HFFc6 (cell line): ENCODE measurements around the gene TRIM9. TPM values are rescaled to one million over a fixed set of nuclear protein-coding genes. Genes with fewer than 3 reads are reported as not detected.
A peak's percentile ranks its signal among the peaks of the same experiment; 100 is the strongest.

ENCODE experiments used
- DNase-seq: peaks from one replicate; pipeline ENCODE4 v3.0.0-alpha.2; 2018
- H3K27ac Mint-ChIP-seq: 2 replicates; pipeline ENCODE4 v1.8.0; 2020; ENCODE audit warnings: mild to moderate bottlenecking, mixed read lengths
- H3K27me3 Mint-ChIP-seq: 2 replicates; pipeline ENCODE4 v1.8.0; 2021; ENCODE audit warnings: mild to moderate bottlenecking, moderate library complexity, mixed read lengths; ENCODE audit not compliant: insufficient read depth
- H3K36me3 Mint-ChIP-seq: 2 replicates; pipeline ENCODE4 v1.8.0; 2021; ENCODE audit warnings: low read depth, mixed read lengths
- H3K4me1 Mint-ChIP-seq: 2 replicates; pipeline ENCODE4 v1.8.0; 2020; ENCODE audit warnings: low read depth, mixed read lengths
- H3K4me3 Mint-ChIP-seq: 2 replicates; pipeline ENCODE4 v1.8.0; 2020; ENCODE audit warnings: mild to moderate bottlenecking, moderate library complexity, mixed read lengths
- H3K9me3 Mint-ChIP-seq: 2 replicates; pipeline ENCODE4 v1.8.0; 2020; ENCODE audit warnings: mild to moderate bottlenecking, mixed read lengths
- total RNA-seq, 6 experiments: library from RNA; stranded (reverse); fragmentation: NEBNext Ultra II Directional; extraction: Animal tissue kit (Norgen Biotek cat#: 25700); gene quantifications; 2 replicates in 1 of 6; 3 replicates in 5 of 6; pipeline ENCODE4 v1.2.3, GENCODE V29; 2021
- TF ChIP-seq, protein P1 (sequence below): fragments of 200-600 bp; sonication (generic); IDR thresholded peaks from 2 replicates; pipeline ENCODE4 v1.5.0; 2021; ENCODE audit warnings: antibody characterized with exemption, mild to moderate bottlenecking

The TRIM9 gene
- total RNA-seq, 6 experiments from 2014 or later: 0.05 TPM; not detected in 5

DNA sequence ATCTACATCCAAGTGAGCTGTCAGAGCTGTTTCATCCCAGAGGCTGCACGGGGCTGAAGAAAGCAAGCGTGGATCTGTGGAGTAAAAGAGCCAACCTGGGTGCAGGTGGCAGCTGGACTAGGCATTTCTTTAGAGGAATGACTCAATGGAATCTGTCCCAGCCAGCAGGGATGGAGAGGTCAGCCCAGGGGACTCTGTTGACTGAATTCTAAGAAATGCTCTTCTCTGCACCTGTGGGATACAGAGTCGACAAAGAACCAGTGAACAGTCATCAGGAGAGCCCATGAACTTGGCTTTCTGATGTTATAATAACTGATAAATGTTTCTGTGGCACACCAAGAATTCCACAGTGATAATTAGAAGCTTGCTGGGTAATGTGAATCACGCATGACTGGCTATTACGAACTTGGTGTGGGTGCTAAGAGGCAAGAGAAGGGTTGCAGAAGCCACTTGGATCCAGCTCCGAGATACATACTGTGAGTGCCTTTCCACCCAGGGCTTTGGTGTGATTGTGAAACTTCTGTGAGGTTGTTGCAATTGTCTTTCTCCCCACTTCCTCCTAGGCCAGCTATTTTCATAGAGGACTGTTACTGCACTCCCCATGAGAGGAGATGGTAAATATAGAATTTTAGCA lies 166.8 kb downstream of the TRIM9 start:
- Mint-ChIP-seq H3K9me3 (no peaks in the 10 kb centered on the region), H3K27ac (peak overlapping the region; percentile 77), H3K27me3 (no peaks in the 10 kb centered on the region), H3K4me3 (peak overlapping the region; percentile 19; the same call in 1 of the 2 replicates), H3K36me3 (peaks cover 31% of the 10 kb centered on the region), H3K4me1 (peaks cover 31% of the 10 kb centered on the region)
- DNase-seq: peak; percentile 87
- TF ChIP-seq, protein P1, sequence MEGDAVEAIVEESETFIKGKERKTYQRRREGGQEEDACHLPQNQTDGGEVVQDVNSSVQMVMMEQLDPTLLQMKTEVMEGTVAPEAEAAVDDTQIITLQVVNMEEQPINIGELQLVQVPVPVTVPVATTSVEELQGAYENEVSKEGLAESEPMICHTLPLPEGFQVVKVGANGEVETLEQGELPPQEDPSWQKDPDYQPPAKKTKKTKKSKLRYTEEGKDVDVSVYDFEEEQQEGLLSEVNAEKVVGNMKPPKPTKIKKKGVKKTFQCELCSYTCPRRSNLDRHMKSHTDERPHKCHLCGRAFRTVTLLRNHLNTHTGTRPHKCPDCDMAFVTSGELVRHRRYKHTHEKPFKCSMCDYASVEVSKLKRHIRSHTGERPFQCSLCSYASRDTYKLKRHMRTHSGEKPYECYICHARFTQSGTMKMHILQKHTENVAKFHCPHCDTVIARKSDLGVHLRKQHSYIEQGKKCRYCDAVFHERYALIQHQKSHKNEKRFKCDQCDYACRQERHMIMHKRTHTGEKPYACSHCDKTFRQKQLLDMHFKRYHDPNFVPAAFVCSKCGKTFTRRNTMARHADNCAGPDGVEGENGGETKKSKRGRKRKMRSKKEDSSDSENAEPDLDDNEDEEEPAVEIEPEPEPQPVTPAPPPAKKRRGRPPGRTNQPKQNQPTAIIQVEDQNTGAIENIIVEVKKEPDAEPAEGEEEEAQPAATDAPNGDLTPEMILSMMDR: no peak

DNA sequence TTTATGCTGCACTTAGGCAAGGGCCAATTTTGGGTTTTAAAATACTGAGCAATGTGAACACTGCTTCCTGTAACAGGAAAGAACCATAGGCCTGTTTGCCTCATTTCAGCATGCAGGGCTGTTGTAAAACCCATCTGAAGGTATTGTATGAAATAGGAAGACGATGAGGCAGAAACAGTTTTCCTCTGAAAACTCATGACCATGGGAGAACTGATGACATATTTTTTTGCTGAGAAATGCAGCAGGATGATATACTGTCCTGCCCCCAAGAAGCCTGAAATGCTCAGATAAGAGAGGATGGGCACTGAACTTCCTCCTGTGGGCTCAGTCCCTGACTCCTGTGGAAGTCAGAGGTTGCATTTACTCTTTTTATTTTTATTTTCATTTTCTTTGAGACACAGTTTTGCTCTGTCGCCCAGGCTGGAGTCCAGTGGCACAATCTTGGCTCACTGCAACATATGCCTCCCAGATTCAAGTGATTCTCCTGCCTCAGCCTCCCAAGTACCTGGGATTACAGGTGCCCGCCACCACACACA lies 168.0 kb downstream of the TRIM9 start:
- H3K4me3 Mint-ChIP-seq: no peak overlapping the region
- no peaks in the 10 kb centered on the region for H3K9me3 Mint-ChIP-seq
- H3K27me3 Mint-ChIP-seq: no peaks in the 10 kb centered on the region
- DNase-seq: no peak
- H3K36me3 Mint-ChIP-seq: peaks cover 36% of the 10 kb centered on the region
- TF ChIP-seq, protein P1: no peak
- H3K4me1 Mint-ChIP-seq: peaks cover 22% of the 10 kb centered on the region
- H3K27ac Mint-ChIP-seq: no peak overlapping the region

Other genes with a start within 250 kb of the TRIM9 start
- under 1 TPM in 1 of 6 experiments, not detected in 5; 0.34 TPM for gene ABHD12B, start 223.1 kb downstream of the TRIM9 start, total RNA-seq
- gene PYGL, start 150.6 kb downstream of the TRIM9 start, total RNA-seq: 10 to 100 TPM; 28.8 to 41.8 (median 30.6) TPM
- gene TMX1, start 145.1 kb upstream of the TRIM9 start, total RNA-seq: 10 to 100 TPM; 38.3 to 48.3 (median 46.0) TPM